H9 (cell line): Measurements from ENCODE around the gene PMEPA1. TPM values are rescaled to one million over a fixed set of nuclear protein-coding genes. Genes with fewer than 3 reads are reported as not detected.

Experiments used
- DNase-seq: peaks from one replicate; pipeline ENCODE4 v3.0.0-alpha.2; 2017
- H2AFZ ChIP-seq: one replicate; pipeline ENCODE4 v1.6.1; 2013; ENCODE audit warnings: mild to moderate bottlenecking, low read length, control low read depth, moderate library complexity
- H2AK5ac ChIP-seq: 2 replicates; pipeline ENCODE4 v1.6.1; 2013; ENCODE audit warnings: low read length, control low read depth, mixed read lengths; ENCODE audit not compliant: insufficient read length
- H2BK120ac ChIP-seq: one replicate; pipeline ENCODE4 v1.6.1; 2013; ENCODE audit warnings: low read depth, mild to moderate bottlenecking, low read length, control low read depth, inconsistent platforms; ENCODE audit not compliant: poor library complexity, severe bottlenecking
- H2BK12ac ChIP-seq: 2 replicates; pipeline ENCODE4 v1.6.1; 2013; ENCODE audit warnings: low read length, control low read depth, mixed read lengths, low read depth; ENCODE audit not compliant: insufficient read length
- H2BK15ac ChIP-seq: 2 replicates; pipeline ENCODE4 v1.6.1; 2013; ENCODE audit warnings: low read depth, low read length, control low read depth
- H2BK20ac ChIP-seq: one replicate; pipeline ENCODE4 v1.6.1; 2013; ENCODE audit warnings: low read depth, mild to moderate bottlenecking, low read length, control low read depth, inconsistent platforms; ENCODE audit not compliant: poor library complexity, severe bottlenecking
- H2BK5ac ChIP-seq: 2 replicates; pipeline ENCODE4 v1.6.1; 2013; ENCODE audit warnings: low read length, control low read depth, mixed read lengths; ENCODE audit not compliant: insufficient read length
- H3K14ac ChIP-seq: 2 replicates; pipeline ENCODE4 v1.6.1; 2013; ENCODE audit warnings: low read length, control low read depth; ENCODE audit not compliant: insufficient read depth
- H3K18ac ChIP-seq: 2 replicates; pipeline ENCODE4 v1.6.1; 2013; ENCODE audit warnings: low read depth, mild to moderate bottlenecking, mixed read lengths, low read length, control low read depth; ENCODE audit not compliant: insufficient read length
- H3K23ac ChIP-seq: 2 replicates; pipeline ENCODE4 v1.6.1; 2013; ENCODE audit warnings: low read length, control low read depth, mixed read lengths, low read depth; ENCODE audit not compliant: insufficient read length
- H3K23me2 ChIP-seq: 2 replicates; pipeline ENCODE4 v1.6.1; 2013; ENCODE audit warnings: low read depth, mild to moderate bottlenecking, mixed read lengths, low read length, control low read depth; ENCODE audit not compliant: insufficient read length, poor library complexity, severe bottlenecking
- H3K27ac ChIP-seq: 2 replicates; pipeline ENCODE4 v1.5.1; 2013; ENCODE audit warnings: low read length, control low read depth, mixed read lengths, low read depth; ENCODE audit not compliant: insufficient read length
- H3K27me3 ChIP-seq: 2 replicates; pipeline ENCODE4 v1.6.1; 2013; ENCODE audit warnings: low read length, control low read depth, inconsistent platforms; ENCODE audit not compliant: insufficient read depth
- H3K4ac ChIP-seq: 2 replicates; pipeline ENCODE4 v1.6.1; 2013; ENCODE audit warnings: low read depth, mild to moderate bottlenecking, control low read depth, inconsistent platforms, low read length, moderate library complexity
- H3K4me1 ChIP-seq: 2 replicates; pipeline ENCODE4 v1.6.1; 2013; ENCODE audit warnings: low read length, control low read depth, inconsistent platforms; ENCODE audit not compliant: insufficient read depth
- H3K4me2 ChIP-seq: 2 replicates; pipeline ENCODE4 v1.6.1; 2013; ENCODE audit warnings: low read length, control low read depth, mixed read lengths; ENCODE audit not compliant: insufficient read length, insufficient read depth
- H3K56ac ChIP-seq: 2 replicates; pipeline ENCODE4 v1.6.1; 2013; ENCODE audit warnings: low read depth, mild to moderate bottlenecking, mixed read lengths, low read length, control low read depth; ENCODE audit not compliant: insufficient read length
- H3K79me1 ChIP-seq: 2 replicates; pipeline ENCODE4 v1.6.1; 2013; ENCODE audit warnings: low read depth, mild to moderate bottlenecking, moderate library complexity, low read length, control low read depth, inconsistent platforms; ENCODE audit not compliant: insufficient read depth, poor library complexity, severe bottlenecking
- H3K79me2 ChIP-seq: 2 replicates; pipeline ENCODE4 v1.6.1; 2013; ENCODE audit warnings: low read length, control low read depth, inconsistent platforms; ENCODE audit not compliant: insufficient read depth
- H3K9ac ChIP-seq: 2 replicates; pipeline ENCODE4 v1.6.1; 2013; ENCODE audit warnings: low read length, control low read depth, mixed read lengths; ENCODE audit not compliant: insufficient read length; ENCODE audit errors: extremely low read depth
- H3K9me3 ChIP-seq: one replicate; pipeline ENCODE4 v1.6.1; 2013; ENCODE audit warnings: low read depth, low read length, inconsistent platforms; ENCODE audit not compliant: control insufficient read depth
- H3T11ph ChIP-seq: one replicate; pipeline ENCODE4 v1.6.1; 2013; ENCODE audit warnings: mild to moderate bottlenecking, low read length, control low read depth, inconsistent platforms
- H4K20me1 ChIP-seq: one replicate; pipeline ENCODE4 v1.6.1; 2013; ENCODE audit not compliant: control insufficient read depth, insufficient read length, insufficient read depth
- H4K5ac ChIP-seq: 2 replicates; pipeline ENCODE4 v1.6.1; 2013; ENCODE audit warnings: low read depth, mild to moderate bottlenecking, mixed read lengths, low read length, control low read depth; ENCODE audit not compliant: insufficient read length
- H4K8ac ChIP-seq: replicated peaks from 2 replicates; pipeline ENCODE4 v1.6.1; 2013; ENCODE audit warnings: low read length, control low read depth, mixed read lengths, low read depth; ENCODE audit not compliant: insufficient read length
- H4K91ac ChIP-seq: 2 replicates; pipeline ENCODE4 v1.6.1; 2013; ENCODE audit warnings: low read depth, mild to moderate bottlenecking, moderate library complexity, mixed read lengths, low read length, control low read depth; ENCODE audit not compliant: insufficient read length
- H3K27ac Mint-ChIP-seq, 3 experiments: 2 replicates in 2 of 3; 3 replicates in 1 of 3; pipeline ENCODE4 v1.8.0; 2020 to 2021; ENCODE audit warnings: mixed read lengths in 3 of 3, mild to moderate bottlenecking in 1 of 3, moderate library complexity in 1 of 3
- H3K27me3 Mint-ChIP-seq: 2 replicates; pipeline ENCODE4 v1.8.0; 2021; ENCODE audit warnings: low read depth, mild to moderate bottlenecking, moderate library complexity, mixed read lengths
- H3K36me3 Mint-ChIP-seq, 3 experiments: 2 replicates in 2 of 3; 3 replicates in 1 of 3; pipeline ENCODE4 v1.8.0; 2020 to 2021; ENCODE audit warnings: low read depth in 3 of 3, mixed read lengths in 3 of 3; ENCODE audit not compliant: insufficient read depth in 1 of 3
- H3K4me1 Mint-ChIP-seq, 2 experiments: 2 replicates each; pipeline ENCODE4 v1.8.0; 2020; ENCODE audit warnings: mixed read lengths in 2 of 2
- H3K4me3 Mint-ChIP-seq, 2 experiments: 2 replicates in 1 of 2; 3 replicates in 1 of 2; pipeline ENCODE4 v1.8.0; 2020 to 2021; ENCODE audit warnings: mild to moderate bottlenecking in 2 of 2, mixed read lengths in 2 of 2, moderate library complexity in 1 of 2
- H3K9me3 Mint-ChIP-seq, 2 experiments: 2 replicates in 1 of 2; 3 replicates in 1 of 2; pipeline ENCODE4 v1.8.0; 2020; ENCODE audit warnings: mild to moderate bottlenecking in 2 of 2, mixed read lengths in 2 of 2, moderate library complexity in 1 of 2
- CTCF ChIP-seq: fragments of 200-600 bp; sonication (generic); conservative IDR thresholded peaks from 3 replicates; pipeline ENCODE4 v1.8.0; 2021; ENCODE audit warnings: antibody characterized with exemption, mild to moderate bottlenecking
- WGBS: extraction: QIAGEN DNeasy Blood & Tissue Kit; methylation state at CpG from one replicate; pipeline ENCODE4 v1.1.7; 2013; ENCODE audit warnings: missing lambda C conversion rate, low lambda C conversion rate, mixed read lengths; ENCODE audit not compliant: insufficient read length; ENCODE audit errors: extremely low coverage; 5-methylcytosine and 5-hydroxymethylcytosine counted together
- total RNA-seq: library from RNA; stranded (reverse); gene quantifications from 2 replicates; pipeline ENCODE4 v1.2.1, GENCODE V29; 2021

The PMEPA1 gene
- total RNA-seq, 1 experiment from 2014 or later: 34.6 TPM

GRCh38 chr20:57625978-57626377 lies 83.8 kb downstream of the PMEPA1 start:
- Histone ChIP-seq H2BK12ac (no peak overlapping the region), H3K18ac (no peak overlapping the region), H3K14ac (no peak overlapping the region), H3K79me1 (no peaks in the 10 kb centered on the region), H3K9me3 (no peaks in the 10 kb centered on the region), H2BK20ac (no peak overlapping the region), H3K4me2 (no peak overlapping the region), H3K27me3 (no peaks in the 10 kb centered on the region), H3K23ac (no peak overlapping the region), H2BK120ac (no peak overlapping the region), H4K20me1 (peaks cover 3% of the 10 kb centered on the region), H2AFZ (no peak overlapping the region), H3K27ac (no peak overlapping the region), H4K91ac (no peak overlapping the region), H3K4ac (no peak overlapping the region), H3K56ac (no peak overlapping the region), H3K23me2 (no peaks in the 10 kb centered on the region), H2BK5ac (no peak overlapping the region), H3K4me1 (no peaks in the 10 kb centered on the region), H4K8ac (no peak overlapping the region), H3K9ac (no peak overlapping the region), H2BK15ac (no peak overlapping the region), H4K5ac (no peak overlapping the region), H3T11ph (no peak overlapping the region), H2AK5ac (no peak overlapping the region), H3K79me2 (no peaks in the 10 kb centered on the region)
- Mint-ChIP-seq H3K27me3 (peaks cover 7% of the 10 kb centered on the region), H3K9me3 (peaks cover 8 to 12% of the 10 kb centered on the region in 2 experiments; a peak in 4 of 5 replicates), H3K4me3 (no peak overlapping the region), H3K4me1 (peaks cover 6 to 10% of the 10 kb centered on the region in 2 experiments), H3K36me3 (peaks cover 0 to 6% (median 0%) of the 10 kb centered on the region in 3 experiments; a peak in 2 of 7 replicates), H3K27ac (no peak overlapping the region)
- DNase-seq: no peak
- WGBS: no CpG with 5 or more reads among the region's 2 CpGs
- TF ChIP-seq CTCF: no peak
